Stimulated activated CD8-positive, alpha-beta memory T cell treated with anti-CD3 and anti-CD28 coated beads, Interleukin-2, amount 100 ng/mL, for 1 hour (primary cell): ENCODE results near the gene DHX34.
"Not testable (repeated sequence)": the region's sequence is repeated elsewhere in the genome, so short reads cannot be mapped to it uniquely, and the experiment has no call there.

ENCODE experiments used
- DNase-seq, 2 donors: peaks; one replicate each; pipeline ENCODE4 v3.0.0-alpha.2; 2020; ENCODE audit warnings: low read depth in 2 of 2

DHX34 gene

DNA sequence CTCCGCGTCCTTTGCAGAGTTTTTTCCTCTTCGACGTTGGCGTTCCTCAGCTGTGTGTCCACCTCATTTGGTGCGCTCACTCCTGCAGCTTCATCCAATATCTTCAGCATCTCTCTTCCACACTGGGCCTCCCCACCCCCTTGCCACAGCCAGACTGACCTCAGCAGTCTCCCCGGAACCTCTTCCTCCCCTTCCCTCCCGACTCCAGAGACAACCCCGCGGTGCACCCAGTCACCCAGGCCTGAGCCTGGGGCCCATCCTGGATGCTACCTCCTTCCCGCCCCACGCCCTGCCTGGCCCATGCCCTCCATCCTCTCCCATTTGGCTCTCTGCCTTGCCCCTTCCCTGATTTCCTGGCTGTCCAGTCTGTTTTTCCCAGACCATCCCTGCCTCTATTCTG lies 25.2 kb upstream of the DHX34 start:
- no peak for DNase-seq

DNA sequence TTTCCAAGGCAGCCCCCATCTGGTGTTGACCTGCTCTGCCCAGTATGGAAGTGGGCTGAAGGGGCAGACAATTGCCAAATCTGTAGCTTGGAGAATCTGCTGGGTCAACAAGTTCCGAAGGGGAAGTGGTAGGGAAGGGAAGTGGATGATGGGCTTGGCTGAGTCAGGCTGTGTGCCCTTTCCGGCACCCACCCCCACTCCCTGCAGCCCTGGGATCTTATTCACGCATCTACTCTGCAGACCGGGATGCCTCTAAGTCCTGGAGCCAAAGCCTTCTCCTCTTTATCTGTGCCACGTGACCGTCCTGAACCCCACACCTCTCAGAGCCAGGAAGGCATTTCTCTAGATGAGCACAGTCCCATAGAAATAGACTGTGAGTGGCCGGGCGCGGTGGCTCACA lies 24.6 kb upstream of the DHX34 start:
- no peak for DNase-seq

DNA sequence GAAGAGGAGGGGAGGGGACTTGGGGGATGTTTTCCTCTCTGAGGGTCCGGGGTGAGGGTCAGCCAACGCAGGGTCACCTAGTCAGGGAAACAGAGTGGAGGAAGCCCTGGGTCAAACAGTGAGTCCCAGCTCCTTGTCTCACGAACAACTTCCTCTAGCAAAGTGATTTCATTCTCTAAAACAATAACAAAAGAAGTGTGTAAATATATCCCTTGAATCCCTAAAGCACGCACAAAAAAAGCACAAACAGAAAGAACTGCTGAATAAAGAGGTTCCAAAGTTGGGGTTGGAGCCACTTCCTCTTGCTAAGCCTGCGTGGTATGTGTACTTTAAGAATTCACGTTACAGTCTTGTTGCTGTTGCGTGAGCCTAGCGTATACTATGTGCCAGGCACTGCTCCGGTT lies 18.6 kb upstream of the DHX34 start:
- DNase-seq = no peak

DNA sequence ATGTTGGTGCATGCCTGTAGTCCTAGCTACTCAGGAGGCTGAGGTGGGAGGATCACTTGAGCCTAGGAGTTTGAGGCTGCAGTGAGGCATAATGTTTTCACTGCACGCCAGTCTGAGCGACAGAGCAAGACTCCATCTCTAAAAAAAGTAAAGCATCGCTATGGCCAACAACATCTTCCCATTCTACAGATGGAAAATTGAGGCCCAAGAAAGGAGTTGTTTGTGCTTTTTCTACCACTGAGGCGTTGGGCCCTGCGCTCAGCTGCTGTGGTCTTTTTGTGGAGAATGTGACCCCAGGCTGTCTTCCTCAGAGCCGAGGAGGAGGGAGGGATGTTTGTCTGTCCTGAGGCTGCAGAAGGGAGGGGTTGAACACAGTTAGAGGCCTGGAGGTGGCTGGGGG lies 17.6 kb upstream of the DHX34 start:
- DNase-seq = no peak

DNA sequence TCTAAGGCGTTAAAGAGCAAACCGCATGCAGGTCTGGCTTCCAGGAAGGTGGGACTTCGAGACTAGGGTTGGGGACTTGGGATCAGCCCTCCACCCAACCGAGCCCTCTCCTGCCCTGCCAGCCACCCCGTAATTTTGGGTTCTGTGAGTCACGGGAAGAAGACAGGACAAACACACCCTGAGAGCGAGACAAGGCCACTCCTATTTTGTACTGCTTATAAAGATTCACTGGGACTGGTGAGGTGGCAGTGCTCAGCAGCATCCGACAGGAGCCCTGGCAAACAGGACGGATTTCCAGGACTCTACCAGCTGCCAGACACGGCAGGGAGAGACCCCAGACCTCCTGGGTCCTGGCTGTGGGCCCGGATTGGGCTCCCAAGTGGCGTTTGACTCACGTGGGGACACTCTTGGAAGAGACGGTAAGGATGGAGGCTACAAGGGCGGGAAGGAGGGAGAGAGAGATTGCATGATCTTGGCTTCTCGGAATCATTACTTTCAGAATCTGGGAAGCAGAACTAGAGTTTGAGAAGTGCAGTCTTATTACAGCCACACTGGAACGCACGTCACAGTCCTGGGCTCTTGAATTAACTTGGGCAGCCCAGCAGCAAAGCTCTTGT lies 17.1 kb upstream of the DHX34 start, which contains the start of gene C5AR2:
C5AR2 (plus strand) TSS at position 245 of the 617 bp plus-strand sequence. CDS start 8,625 bp downstream, outside the sequence.
- DNase-seq = no peak

DNA sequence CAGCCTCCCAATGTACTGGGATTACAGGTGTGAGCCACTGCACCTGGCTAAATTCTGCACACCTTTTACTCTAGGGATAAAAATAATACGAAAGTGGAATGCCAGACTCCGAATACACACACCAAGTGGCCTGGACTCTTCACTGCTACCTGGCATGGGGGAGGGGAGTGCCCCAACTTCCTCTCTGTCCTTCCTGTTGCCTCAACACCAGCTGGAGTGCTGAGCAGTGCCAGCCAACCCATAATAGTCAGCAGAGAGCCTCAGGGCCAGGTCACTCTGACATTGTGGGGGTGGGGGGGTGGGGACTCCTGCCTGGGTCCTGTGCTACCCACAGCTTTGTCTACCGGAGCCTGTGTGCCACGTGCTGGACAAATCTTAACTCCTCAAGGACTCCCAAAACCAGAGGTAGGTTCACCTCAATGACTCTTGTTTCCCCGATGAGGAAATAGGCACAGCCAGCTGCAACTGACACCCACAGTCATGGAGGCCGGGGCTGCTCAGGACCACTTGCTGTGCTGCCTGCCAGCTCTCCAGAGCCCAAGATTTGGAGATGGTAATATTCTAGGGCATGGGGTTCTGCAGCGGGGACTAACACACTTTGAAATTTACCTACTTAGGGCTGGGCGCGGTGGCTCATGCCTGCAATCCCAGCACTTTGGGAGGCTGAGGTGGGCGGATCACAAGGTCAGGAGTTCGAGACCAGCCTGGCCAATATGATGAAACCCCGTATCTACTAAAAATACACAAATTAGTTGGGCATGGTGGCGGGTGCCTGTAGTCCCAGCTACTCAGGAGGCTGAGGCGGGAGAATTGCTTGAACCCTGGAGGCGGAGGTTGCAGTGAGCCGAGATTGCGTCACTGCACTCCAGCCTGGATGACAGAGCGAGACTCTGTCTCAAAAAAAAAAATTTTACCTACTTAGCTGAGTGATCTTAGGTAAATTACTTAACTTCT lies 12.1 kb upstream of the DHX34 start:
- not testable (repeated sequence) for DNase-seq

DNA sequence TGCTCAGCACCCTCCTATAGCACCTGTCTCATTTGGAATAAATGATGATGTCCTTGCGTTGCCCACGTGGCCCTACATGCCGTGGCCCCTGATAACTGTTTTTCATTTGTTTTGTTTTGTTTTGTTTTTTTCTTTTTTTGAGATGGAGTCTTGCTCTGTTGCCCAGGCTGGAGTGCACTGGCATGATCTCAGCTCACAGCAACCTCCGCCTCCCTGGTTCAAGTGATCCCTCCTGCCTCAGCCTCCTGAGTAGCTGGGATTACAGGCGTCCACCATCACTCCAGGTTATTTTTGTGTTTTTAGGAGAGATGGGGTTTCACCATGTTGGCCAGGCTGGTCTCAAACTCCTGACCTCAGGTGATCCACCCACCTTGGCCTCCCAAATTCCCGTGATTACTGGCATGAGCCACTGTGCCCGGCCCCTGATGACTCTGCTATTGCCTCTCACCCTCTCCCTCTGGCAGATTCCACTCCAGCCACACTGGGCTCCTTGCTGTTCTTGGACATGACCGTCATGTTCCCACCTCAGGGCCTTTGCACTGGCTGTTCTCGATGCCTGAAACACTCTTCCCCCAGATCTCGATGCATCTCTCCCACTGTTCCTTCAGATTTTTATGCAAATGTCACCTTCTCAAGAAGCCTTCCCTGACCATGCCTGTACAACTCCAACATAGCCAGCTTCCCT lies 9.8 kb upstream of the DHX34 start:
- no peak for DNase-seq

DNA sequence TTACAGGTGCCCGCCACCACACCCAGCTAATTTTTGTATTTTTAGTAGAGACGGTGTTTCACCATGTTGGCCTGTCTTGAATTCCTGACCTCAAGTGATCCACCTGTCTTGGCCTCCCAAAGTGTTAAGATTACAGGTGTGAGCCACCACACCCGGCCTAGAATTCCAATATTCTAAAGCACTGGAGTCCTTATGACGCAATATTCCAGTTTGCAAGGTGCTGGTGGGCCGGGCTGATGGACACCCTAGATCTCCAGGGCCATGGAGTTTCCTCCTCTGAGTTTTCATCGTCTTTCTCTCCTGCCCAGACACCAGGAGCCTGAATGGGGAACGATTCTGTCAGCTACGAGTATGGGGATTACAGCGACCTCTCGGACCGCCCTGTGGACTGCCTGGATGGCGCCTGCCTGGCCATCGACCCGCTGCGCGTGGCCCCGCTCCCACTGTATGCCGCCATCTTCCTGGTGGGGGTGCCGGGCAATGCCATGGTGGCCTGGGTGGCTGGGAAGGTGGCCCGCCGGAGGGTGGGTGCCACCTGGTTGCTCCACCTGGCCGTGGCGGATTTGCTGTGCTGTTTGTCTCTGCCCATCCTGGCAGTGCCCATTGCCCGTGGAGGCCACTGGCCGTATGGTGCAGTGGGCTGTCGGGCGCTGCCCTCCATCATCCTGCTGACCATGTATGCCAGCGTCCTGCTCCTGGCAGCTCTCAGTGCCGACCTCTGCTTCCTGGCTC lies 8.5 kb upstream of the DHX34 start:
- no peak for DNase-seq

DNA sequence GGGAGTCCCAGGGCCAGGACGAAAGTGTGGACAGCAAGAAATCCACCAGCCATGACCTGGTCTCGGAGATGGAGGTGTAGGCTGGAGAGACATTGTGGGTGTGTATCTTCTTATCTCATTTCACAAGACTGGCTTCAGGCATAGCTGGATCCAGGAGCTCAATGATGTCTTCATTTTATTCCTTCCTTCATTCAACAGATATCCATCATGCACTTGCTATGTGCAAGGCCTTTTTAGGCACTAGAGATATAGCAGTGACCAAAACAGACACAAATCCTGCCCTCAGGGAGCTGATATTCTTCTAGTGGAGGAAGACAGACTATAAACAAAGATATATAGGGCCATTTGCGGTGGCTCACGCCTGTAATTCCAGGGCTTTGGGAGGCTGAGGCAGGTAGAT lies 7.4 kb upstream of the DHX34 start:
- DNase-seq = no peak

DNA sequence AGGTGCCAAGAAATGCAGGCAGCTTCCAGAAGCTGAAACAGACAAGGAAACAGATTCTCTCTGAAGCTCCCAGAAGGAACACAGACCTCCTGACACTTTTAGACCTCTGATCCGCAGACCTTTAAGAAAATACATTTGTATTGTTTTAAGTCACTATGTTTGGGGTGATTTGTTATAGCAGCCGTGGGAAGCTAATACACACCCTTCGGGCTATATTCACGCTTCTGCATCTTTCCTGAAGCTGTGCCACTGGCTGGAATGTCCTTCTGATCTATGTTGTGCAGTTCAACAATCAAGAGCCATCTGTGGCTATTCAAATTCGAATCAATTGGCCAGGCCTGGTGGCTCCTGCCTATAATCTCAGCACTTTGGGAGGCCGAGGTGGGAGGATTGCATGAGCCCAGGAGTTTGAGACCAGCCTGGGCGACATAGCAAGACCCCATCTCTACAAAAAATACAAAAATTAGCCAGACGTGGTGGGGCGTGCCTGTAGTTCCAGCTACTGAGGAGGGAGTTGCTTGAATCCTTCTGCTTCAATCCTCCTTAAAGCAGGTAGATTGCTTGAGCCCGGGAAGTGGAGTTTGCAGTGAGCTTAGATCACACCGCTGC lies 5.8 kb upstream of the DHX34 start:
- no peak for DNase-seq

DNA sequence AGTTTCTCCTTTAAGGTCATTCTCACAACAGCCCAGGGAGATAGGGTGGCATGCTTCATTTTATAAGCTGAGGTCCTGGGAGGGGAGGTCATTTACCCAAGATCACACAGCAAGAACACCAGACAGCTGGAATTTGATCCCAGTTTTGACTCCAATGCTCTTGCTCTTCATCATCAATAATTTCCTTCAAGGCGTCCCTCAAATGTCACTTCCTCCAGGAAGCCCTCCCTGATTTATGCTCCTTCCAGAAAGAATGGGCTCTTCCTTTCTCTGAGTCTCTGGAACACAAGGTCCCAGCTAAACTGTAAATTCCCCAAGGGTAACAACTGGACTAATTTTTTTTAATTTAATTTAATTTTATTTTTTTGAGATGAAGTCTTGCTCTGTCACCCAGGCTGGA lies 4.7 kb upstream of the DHX34 start:
- no peak for DNase-seq

DNA sequence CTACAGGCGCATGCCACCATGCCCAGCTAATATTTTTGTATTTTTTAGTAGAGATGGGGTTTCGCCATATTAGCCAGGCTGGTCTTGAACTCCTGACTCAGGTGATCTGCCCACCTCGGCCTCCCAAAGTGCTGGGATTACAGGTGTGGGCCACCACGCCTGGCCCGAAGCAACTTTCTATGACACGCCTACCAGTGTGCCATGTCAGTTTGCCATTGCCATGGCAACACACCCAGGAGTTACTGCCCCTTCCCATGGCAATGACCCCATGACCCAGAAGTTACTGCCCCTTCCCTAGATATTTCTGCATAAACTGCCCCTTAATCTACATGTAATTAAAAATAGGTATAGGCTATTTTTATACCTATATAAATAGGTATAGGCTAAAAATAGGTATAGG lies 3.1 kb upstream of the DHX34 start:
- not testable (repeated sequence) for DNase-seq

DNA sequence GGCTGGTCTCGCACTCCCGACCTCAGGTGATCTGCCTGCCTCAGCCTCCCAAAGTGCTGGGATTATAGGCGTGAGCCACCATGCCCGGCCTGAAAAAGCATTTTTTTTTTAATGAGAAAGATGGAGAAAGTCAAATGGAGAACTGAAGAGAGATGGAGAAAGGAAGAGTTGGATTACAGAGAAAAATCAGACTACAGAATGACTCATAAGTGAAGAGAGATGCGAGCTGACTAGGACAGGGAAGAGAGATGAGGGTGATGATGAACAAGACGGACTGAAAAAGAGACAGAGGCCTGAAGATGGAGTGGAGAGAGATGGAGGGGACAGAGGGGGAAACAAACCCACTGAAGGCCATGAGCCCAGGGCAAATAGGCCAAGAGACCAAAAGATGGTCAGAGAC lies 1.5 kb downstream of the DHX34 start:
- DNase-seq = no peak

DNA sequence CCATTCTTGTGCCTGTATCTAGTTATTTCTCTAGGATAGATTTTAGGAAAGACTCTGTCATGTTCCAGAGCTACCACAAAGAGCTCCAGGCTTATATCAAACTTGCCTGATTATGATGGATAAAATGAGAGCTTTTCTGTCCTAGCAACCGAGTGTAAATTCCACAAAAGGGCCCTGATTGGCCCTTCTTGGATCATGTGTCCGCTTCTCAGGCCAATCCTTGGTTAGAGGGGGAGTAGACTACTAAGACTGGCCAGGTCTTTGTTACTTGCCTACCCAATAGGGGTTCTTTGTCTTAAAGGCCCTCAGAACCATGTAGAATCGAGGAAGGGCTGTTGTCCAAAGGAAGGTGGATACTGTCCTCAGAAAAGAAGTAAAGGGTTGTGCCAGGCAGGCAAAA lies 2.4 kb downstream of the DHX34 start:
- no peak for DNase-seq

DNA sequence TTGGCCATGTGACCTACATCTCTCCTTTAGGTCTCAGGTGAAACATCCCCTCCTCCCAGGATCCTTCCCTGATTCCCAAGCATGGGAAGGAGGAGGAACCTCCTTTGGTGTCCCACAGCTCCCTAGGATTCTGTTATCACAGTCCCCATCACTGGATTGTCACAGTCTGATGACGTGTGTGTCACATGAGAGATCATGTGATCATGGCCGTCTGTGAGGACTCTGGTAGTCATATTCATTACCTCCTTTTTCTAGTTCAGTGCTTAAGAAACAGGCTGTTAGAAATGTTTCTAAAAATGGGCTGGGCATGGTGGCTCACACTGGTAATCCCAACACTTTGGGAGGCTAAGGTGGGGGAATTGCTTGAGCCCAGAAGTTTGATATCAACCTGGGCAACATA lies 3.0 kb downstream of the DHX34 start:
- DNase-seq = no peak

DNA sequence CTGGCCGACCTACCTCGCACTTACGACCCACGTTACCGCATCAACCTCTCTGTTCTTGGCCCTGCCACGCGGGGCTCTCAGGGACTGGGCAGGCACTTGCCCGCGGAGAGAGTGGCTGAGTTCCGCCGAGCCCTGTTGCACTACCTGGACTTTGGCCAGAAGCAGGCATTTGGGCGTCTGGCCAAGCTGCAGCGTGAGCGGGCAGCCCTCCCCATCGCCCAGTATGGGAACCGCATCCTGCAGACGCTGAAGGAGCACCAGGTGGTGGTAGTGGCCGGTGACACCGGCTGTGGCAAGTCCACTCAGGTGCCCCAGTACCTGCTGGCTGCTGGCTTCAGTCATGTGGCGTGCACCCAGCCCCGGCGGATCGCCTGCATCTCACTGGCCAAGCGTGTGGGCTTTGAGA lies 4.2 kb downstream of the DHX34 start:
- no peak for DNase-seq

DNA sequence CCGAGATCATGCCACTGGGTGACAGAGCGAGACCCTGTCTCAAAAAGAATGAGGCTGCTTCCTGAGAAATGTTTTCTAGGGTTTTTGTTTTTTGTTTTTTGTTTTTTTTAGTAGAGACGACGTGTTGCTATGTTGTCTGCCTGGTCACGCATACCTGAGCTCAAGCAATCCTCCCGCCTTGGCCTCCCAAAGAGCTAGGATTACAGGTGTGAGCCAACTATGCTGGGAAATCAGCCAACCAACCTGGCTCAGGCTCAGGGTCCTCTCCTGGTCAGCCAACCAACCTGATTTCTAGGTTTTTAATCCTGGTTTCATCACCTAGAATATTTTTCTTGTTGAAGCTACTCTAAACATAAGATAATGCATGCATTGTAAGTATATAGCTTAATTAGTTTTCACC lies 7.8 kb downstream of the DHX34 start:
- DNase-seq = no peak

DNA sequence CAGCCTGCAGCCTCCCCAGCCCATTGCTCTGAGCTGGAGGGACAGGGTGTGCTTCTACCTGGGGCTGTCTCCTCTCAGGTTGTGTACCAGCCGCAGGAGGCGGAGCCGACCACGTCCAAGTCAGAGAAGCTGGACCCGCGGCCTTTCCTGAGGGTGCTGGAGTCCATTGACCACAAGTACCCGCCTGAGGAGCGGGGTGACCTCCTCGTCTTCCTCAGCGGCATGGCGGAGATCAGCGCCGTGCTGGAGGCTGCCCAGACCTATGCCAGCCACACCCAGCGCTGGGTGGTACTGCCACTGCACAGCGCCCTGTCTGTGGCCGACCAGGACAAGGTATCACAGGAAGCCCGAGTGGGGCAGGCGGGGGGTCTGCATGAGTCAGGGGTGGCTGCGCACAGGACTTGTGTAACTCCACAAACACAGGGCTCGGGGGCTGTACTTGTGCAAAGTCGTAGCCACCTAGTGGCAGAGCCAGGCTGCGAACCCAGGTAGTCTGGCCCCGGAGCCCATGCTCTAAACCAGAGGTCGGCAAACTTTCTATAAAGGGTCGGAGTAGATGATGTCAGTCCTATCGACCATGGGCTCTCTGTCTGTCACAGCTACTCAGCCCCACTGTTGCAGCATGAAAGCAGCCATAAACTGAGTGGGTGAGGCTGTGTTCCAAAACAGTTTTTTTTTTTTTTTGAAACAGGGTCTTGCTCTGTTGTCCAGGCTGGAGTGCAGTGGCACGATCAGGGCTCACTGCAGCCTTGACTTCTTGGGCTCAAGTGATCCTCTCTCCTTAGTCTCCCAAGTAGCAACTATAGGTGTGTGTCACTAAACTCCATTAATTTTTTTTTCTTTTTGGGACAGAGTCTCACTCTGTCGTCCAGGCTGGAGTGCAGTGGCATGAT lies 8.9 kb downstream of the DHX34 start:
- DNase-seq = no peak

DNA sequence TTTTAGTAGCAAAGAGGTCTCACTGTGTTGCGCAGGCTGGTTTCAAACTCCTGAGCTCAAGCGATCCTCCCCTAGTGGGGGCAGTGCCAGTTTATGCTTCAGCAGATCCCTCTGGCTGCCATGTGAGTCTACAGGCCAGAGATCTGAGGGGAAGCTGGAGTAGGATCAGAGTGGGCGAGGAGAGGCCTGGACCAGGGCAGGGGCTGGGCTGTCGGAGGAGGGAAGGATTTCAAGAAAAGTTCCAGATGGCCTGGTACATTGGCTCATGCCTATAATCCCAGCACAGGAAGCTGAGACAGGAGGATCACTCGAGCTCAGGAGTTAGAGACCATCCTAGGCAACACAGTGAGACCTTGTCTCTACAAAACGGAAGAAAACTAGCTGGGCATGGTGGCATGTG lies 9.8 kb downstream of the DHX34 start:
- DNase-seq = no peak

DNA sequence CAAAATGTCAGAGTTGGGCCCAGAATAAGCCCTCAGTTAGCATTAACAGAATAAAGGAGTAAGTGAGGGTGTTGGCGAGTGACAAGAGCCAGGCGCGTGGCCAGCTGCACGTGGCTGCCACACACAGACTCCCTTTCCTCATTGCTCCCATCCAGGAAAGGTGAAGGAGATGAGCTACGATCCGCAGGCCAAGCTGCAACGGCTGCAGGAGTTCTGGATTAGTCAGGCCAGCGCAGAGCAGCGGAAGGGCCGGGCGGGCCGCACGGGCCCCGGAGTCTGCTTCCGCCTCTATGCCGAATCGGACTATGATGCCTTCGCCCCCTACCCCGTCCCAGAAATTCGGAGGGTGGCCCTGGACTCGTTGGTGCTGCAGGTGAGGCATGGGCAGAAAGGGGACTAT lies 13.2 kb downstream of the DHX34 start:
- DNase-seq = no peak
